AG20443 (cell line): ENCODE measurements around the gene ZNF366.
"Not testable (repeated sequence)": the region's sequence is repeated elsewhere in the genome, so short reads cannot be mapped to it uniquely, and the experiment has no call there.

ENCODE experiments used
- DNase-seq: peaks from one replicate; pipeline ENCODE4 v3.0.0; 2012; ENCODE audit warnings: low spot score, mixed read lengths

ZNF366 gene

GRCh38 chr5:72439192-72439591 lies 68.0 kb downstream of the ZNF366 start:
- DNase-seq = no peak

DNA sequence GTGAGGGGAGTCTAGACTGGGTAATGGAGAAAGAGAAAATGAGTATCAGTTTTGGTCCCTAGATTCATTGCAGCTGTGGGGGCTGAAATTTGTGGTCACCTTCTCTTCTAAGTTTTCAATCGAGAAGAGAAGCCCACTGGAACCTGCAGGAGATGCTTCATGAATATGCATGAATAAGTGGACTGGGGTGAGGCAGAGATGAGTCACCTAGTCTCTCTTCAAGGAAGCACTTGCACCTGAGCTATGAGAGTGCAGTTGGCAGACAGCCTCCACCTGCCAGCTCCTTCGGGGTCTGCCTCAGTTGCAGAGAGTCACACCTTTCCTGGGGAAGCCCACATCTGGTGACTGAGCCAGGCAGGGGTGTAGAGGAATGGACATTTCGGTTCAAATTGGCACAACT lies 69.1 kb downstream of the ZNF366 start:
- no peak for DNase-seq

GRCh38 chr5:72436796-72437471 lies 70.3 kb downstream of the ZNF366 start:
- DNase-seq = no peak

GRCh38 chr5:72434781-72435437 lies 72.3 kb downstream of the ZNF366 start:
- peak; percentile 20 for DNase-seq

DNA sequence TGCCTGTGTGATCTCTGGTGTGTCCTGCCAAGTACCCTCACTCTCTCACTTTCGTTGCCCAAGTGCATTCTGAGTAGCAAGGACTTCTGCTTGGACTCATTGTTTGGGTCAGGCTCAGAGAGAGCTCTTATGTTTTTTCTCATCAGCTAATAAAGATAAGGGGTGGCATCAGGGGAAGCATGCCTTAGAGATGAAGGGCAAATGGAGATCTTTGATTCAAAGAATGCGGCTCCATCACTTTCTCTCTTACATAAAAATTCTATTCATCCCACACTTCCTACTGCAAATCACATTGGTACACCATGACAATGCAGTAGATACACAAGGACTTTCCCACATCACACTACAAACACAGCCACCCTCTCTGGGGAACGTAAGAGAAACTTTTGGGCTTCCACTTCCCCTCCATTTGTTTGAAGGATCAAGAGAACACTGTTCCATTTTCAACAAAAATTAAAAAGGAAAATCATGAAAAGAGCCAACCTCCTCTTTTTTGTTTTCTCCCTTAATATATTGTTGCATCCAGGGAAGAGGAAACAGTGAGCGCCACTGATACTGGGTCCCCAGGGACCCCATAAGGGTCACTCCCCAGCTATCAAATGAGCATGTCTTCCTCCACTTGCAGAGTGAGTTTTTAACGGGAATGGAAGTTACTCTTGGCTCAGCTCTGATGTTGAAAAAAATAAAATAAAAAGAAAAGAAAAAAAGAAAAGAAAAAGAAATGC lies 73.0 kb downstream of the ZNF366 start:
- DNase-seq = no peak

DNA sequence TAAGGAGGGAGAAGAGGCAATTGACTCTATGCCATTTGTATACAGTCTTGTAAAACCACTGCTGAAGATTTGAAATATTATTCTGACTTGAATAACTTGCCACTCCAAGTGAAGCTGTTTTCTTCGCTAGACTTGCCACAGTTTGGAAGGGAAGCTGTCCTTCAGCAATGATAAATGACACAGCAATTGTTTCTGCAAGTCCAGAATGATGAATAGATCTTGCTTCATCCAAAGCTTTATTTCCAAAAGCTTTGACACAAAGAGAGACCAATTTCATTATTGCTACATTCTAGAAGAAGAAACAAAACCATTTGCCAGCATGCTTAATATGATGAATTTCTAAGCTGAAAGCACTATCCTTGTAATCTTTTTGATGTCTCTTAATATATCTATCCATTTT lies 73.7 kb downstream of the ZNF366 start:
- DNase-seq = no peak

DNA sequence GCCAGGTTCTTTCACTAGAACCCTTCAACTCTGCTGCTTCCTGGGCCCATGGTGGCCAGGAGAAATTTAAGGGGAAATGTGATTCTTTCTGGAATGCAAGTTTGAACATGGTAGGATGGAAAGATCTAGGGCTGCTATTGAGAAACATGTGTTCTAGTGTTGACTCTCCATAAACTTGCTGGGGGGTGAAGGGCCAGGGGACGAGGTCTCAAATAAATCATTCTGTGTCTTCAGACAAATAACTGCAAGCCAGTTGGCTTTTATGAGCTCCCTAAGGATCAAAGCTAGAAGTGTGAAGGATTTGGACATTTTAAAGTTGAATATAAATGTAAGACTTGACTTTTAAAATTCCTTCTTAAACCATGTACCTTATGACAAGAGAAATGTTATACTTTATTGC lies 78.5 kb downstream of the ZNF366 start:
- no peak for DNase-seq

DNA sequence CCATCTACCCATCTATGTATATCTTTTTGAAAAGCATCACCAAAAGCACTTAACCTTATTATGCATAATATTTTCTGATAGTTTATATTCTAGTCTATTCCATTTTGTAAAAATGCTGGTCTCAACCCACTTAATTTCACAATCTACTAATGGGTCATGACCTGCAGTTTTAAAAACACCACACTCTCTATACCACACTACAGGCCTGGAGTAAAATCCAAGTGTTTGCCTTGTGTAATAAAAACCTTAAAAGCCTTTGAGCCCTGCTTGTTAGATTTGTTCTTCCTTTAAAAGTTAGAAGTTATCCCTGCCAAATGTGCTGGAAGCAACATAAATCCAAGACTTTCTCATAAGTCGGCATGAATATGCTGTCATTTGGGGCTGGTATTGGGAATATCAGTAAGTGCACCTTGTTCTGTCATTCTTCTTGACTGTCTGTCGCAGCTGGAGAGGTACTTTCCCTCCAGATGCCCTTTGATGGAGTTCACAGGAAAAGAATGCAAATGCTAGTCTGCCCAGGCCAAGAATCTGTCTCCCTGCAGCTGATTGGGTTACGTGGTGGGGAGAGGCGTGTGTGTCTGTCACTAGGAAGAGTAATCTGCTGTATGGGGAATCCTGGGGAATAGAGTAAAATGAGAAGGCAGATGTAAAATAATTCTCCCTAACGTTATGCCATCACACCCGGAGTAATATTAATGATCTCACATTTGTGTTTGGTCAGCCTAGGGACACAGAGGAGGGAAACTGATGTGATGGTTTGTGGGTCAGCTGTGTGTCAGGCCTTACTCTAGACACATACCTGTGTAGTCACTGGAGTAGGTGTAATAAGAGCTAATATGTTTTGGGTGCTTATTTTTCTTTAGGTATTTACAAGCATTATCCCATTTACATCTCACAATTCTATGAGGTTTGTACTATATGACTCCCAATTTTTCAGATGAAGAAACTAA lies 79.4 kb downstream of the ZNF366 start:
- peak; percentile 57 for DNase-seq

DNA sequence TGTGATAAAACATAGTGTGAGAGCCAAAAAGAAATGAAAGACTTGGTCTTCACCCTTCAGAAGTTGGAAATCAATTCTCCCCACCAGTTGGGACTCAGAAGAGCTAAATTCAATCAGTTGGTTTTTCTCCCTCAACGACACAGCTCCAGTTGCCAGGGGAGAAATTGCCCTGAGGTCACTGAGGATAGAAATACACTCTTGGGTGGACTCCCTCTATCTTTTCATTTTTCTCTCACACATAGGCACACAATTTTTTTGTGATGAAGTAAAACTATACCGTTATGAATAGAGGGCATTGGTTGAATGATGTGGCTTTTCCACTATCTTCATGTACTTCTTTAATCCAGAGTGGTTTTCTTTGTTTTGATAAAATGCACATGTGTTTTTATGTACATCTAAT lies 80.2 kb downstream of the ZNF366 start:
- DNase-seq = no peak

DNA sequence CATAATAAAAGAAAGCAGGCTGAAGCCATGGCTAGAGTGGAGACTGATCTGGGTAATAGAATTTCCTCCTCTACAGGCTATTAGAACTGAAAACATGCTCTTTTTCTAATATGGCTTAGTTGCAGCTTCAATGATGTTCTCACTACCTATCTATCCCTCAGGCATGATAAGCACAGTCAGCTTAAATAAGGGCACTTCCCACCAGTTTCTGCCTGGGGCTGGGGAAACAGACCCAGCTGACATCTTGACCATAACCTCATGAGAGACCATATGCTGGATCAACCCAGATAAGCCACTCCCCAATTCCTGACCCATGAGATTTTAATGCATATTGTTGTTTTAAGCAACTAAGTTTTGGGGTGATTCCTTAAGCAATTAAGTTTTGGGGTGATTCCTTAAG lies 81.2 kb downstream of the ZNF366 start:
- no peak for DNase-seq

GRCh38 chr5:72418271-72418670 lies 88.9 kb downstream of the ZNF366 start:
- DNase-seq = no peak

GRCh38 chr5:72417333-72418062 lies 89.7 kb downstream of the ZNF366 start:
- no peak for DNase-seq

DNA sequence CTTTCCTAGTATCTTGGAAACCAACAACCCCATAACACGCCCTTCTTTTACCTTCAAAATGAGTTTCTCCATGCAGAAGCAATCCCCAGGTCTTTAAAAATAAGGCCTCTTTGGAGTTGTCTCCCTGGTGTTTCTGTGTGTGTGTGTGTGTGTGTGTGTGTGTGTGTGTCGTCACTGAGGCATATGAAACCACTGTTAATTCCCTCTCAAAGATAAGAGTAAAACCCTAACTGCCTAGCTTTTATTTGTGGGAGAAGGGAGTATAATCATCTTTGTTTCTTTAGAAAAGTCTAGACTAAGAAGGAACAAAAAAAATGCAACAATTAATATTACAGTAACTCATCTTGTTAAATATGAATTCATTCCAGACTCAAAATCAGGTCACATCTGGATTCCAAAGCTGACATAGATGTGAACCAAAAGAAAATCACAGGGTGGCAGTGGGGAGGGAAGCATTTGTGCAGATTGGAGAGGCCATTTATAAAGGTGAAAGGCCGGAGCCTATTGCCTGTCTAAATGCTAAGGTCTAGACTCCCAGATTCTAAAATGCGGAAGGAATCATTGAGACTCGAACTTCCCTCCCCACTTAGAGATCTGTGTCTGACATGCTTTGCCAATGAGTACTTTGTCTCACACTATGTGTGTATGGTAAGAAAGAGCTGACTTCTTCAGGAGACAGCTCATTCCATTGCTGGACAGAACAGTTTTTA lies 91.4 kb downstream of the ZNF366 start:
- DNase-seq = no peak

GRCh38 chr5:72412283-72413055 lies 94.7 kb downstream of the ZNF366 start:
- peak; percentile 67 for DNase-seq

GRCh38 chr5:72410688-72411295 lies 96.4 kb downstream of the ZNF366 start:
- DNase-seq = peak; percentile 27

DNA sequence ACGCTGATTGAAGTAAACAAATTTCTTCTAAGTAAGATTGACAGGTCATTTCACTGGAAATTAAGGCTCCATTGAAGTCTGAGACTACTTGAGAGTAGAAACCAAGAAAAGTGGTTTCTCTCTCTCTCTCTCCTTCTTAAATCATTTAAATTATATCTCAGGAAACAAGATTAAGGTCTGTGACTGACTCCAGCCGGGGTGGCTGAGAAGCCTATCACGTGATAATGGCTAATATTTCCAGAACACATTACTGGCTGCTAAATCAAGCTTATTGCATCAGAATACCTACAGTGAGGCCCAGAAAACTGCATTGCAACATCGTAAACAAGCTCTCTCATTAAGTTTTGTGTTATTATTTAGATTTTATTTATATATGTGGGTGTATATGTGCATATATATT lies 98.6 kb downstream of the ZNF366 start:
- no peak for DNase-seq

DNA sequence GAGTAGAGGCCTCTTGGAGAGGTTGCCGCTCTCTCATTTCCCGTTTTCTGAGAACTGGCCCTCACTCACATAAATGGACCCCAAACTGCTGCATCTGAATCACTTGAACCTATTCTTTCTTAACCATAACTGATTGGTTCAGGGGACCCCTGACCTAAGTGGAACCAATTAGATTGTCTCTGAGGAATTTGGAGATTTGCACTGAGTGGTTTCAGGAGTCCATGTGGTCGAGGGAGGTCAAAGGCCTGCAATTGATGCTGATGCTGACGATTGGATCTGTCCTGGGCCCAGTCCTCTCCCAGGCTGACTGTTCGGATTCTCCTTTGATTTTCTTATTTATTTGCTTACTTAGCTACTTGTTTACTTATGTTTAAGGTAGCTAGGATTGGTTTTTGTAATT lies 99.1 kb downstream of the ZNF366 start:
- DNase-seq = no peak

- DNase-seq = no peak
These were observed 99.7 kb downstream of the ZNF366 start for GRCh38 chr5:72407541-72407940.

DNA sequence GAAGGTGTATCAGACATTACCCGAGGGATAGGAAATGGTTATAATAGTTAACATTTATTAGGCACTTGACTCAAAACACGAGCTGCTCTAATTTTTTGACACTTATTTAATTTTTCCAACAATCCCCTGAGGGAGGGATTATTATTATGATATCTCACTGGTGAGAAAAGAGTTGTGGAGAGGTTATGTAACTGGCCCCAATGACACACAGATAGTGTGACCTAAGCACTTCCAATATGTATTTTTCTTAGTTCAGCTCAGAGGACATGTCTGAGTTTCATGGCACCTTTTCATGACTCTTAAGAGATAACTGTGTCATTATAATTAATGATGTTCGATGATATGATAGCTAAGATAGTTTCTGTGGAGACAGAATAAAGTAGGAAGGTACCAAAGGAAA lies 100.1 kb downstream of the ZNF366 start:
- no peak for DNase-seq

DNA sequence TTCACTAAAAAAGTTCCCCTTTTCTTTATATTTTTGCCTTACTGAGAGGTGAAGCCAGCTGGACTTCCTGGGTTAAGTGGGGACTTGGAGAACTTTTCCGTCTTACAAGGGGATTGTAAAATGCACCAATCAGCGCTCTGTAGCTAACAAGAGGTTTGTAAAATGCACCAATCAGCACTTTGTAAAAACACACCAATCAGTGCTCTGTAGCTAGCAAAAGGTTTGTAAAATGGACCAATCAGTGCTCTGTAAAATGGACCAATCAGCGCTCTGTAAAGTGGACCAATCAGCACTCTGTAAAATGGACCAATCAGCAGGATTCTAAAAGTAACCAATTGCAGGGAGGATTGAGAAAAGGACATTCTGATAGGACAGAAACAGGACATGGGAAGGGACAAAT lies 102.4 kb downstream of the ZNF366 start:
- DNase-seq = not testable (repeated sequence)
